GM23338 (cell line): ENCODE data around the gene CREB1. TPM values are rescaled to one million over a fixed set of nuclear protein-coding genes. Genes with fewer than 3 reads are reported as not detected.

ENCODE experiments used
- ATAC-seq: fragments of 200-7000 bp; cut with Tn5 transposase; 3 replicates; pipeline ENCODE4 v1.9.1; 2020
- DNase-seq: peaks from one replicate; pipeline ENCODE4 v3.0.0-alpha.2; 2015; ENCODE audit warnings: low spot score
- H2AFZ ChIP-seq: fragments of 200-600 bp; sonication (generic); 2 replicates; pipeline ENCODE4 v1.8.0; 2016; ENCODE audit warnings: antibody characterized with exemption, mild to moderate bottlenecking, moderate library complexity
- H3F3A ChIP-seq: fragments of 200-600 bp; sonication (generic); replicated peaks from 2 replicates; pipeline ENCODE4 v1.8.0; 2017; ENCODE audit warnings: antibody characterized with exemption, mixed run types, low read depth
- H3K27ac ChIP-seq: fragments of 200-600 bp; sonication (generic); 2 replicates; pipeline ENCODE4 v1.6.1; 2016; ENCODE audit warnings: low read depth
- H3K27me3 ChIP-seq: fragments of 200-600 bp; sonication (generic); 2 replicates; pipeline ENCODE4 v1.8.0; 2016; ENCODE audit warnings: mild to moderate bottlenecking, mixed run types, moderate library complexity; ENCODE audit not compliant: insufficient read depth
- H3K36me3 ChIP-seq: fragments of 200-600 bp; sonication (generic); 2 replicates; pipeline ENCODE4 v1.8.0; 2016; ENCODE audit warnings: mild to moderate bottlenecking; ENCODE audit not compliant: insufficient read depth
- H3K4me1 ChIP-seq: fragments of 200-600 bp; sonication (generic); 2 replicates; pipeline ENCODE4 v1.8.0; 2016; ENCODE audit warnings: mild to moderate bottlenecking, moderate library complexity; ENCODE audit not compliant: insufficient read depth
- H3K4me2 ChIP-seq: fragments of 200-600 bp; sonication (generic); 2 replicates; pipeline ENCODE4 v1.7.1; 2017; ENCODE audit warnings: mixed run types
- H3K4me3 ChIP-seq: fragments of 200-600 bp; sonication (generic); 2 replicates; pipeline ENCODE4 v1.6.1; 2016; ENCODE audit warnings: mixed run types
- H3K79me2 ChIP-seq: fragments of 200-600 bp; sonication (generic); replicated peaks from 2 replicates; pipeline ENCODE4 v1.8.0; 2017; ENCODE audit warnings: mild to moderate bottlenecking; ENCODE audit not compliant: insufficient read depth
- H3K9me2 ChIP-seq: fragments of 200-600 bp; sonication (generic); 2 replicates; pipeline ENCODE4 v1.8.0; 2017; ENCODE audit not compliant: insufficient read depth
- H4K20me1 ChIP-seq: fragments of 200-600 bp; sonication (generic); replicated peaks from 2 replicates; pipeline ENCODE4 v1.8.0; 2017; ENCODE audit warnings: mild to moderate bottlenecking; ENCODE audit not compliant: insufficient read depth
- H3K27ac Mint-ChIP-seq: 2 replicates; pipeline ENCODE4 v1.8.0; 2020; ENCODE audit warnings: inconsistent platforms, mild to moderate bottlenecking, moderate library complexity, mixed read lengths
- H3K27me3 Mint-ChIP-seq: 3 replicates; pipeline ENCODE4 v1.8.0; 2022; ENCODE audit warnings: low read depth, mild to moderate bottlenecking, moderate library complexity, mixed read lengths, inconsistent platforms; ENCODE audit not compliant: insufficient read depth, poor library complexity
- H3K36me3 Mint-ChIP-seq: 3 replicates; pipeline ENCODE4 v1.8.0; 2021; ENCODE audit warnings: low read depth, mild to moderate bottlenecking, inconsistent platforms, moderate library complexity, mixed read lengths
- H3K4me1 Mint-ChIP-seq: 3 replicates; pipeline ENCODE4 v1.8.0; 2020; ENCODE audit warnings: mild to moderate bottlenecking, inconsistent platforms, mixed read lengths
- H3K4me3 Mint-ChIP-seq: 3 replicates; pipeline ENCODE4 v1.8.0; 2021; ENCODE audit warnings: moderate library complexity, mild to moderate bottlenecking, inconsistent platforms, mixed read lengths
- H3K9me3 Mint-ChIP-seq: 3 replicates; pipeline ENCODE4 v1.8.0; 2020; ENCODE audit warnings: moderate library complexity, mild to moderate bottlenecking, inconsistent platforms, mixed read lengths
- CREB1 ChIP-seq: fragments of 250-450 bp; sonication (Bioruptor Pico); IDR thresholded peaks from 2 replicates; pipeline ENCODE4 v1.5.0; 2020; ENCODE audit warnings: low read depth, mild to moderate bottlenecking, moderate library complexity
- EZH2 ChIP-seq: fragments of 200-600 bp; sonication (generic); IDR thresholded peaks from one replicate; pipeline ENCODE4 v1.8.0; 2017; ENCODE audit warnings: antibody characterized with exemption, mild to moderate bottlenecking, low read depth; ENCODE audit not compliant: unreplicated experiment
- polyA plus RNA-seq: library from polyadenylated mRNA; unstranded; fragments of >200 nt; fragmentation: Nextera tagmentation; extraction: Ambion mirVana; gene quantifications from 2 replicates; pipeline ENCODE4 v1.2.1, GENCODE V29; 2016
- total RNA-seq: library from RNA; depleted of rRNA; stranded (reverse); fragments of >200 nt; shearing (Covaris generic); gene quantifications from 2 replicates; pipeline ENCODE4 v1.2.3, GENCODE V29; 2014
- TF ChIP-seq, protein P1 (sequence below), 2 experiments: fragments of 200-600 bp in 1 of 2; sonication (generic) in 1 of 2; conservative IDR thresholded peaks; 2 replicates each; pipeline versions ENCODE4 v1.5.1 to v1.6.1; 2016 to 2017; ENCODE audit warnings: antibody characterized with exemption in 2 of 2, low read depth in 2 of 2, mild to moderate bottlenecking in 2 of 2, moderate library complexity in 1 of 2
- TF ChIP-seq, protein P2 (sequence below): fragments of 250-450 bp; sonication (Bioruptor Pico); IDR thresholded peaks from 2 replicates; pipeline ENCODE4 v1.5.0; 2020; ENCODE audit warnings: mild to moderate bottlenecking, moderate library complexity
- TF ChIP-seq, protein P3 (sequence below): IDR thresholded peaks from 2 replicates; pipeline ENCODE4 v1.6.1; 2016; ENCODE audit warnings: antibody characterized with exemption

CREB1 gene
- total and polyA plus RNA-seq, 2 experiments from 2014 or later: 40.3 to 104 TPM

DNA sequence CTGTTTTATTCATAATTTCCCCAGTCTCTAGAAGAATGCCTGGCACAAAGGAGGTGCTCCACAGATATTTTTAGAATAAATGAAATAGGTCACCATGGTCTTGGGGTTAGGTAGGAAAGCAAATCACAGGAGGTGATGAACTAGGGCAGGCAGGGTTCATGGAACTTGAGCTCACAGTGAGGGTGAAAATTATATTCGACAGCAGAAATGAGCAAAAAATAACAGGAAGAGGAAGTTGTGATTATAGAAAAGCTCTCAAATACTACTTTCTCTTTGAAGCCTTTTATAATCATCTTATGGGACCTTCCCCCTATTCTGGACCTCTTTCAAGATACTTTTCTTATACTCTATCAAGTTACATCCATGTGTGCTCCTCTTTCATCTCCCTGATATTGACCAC, 4.5 kb upstream of the CREB1 start (continued):
- TF ChIP-seq, protein P1, sequence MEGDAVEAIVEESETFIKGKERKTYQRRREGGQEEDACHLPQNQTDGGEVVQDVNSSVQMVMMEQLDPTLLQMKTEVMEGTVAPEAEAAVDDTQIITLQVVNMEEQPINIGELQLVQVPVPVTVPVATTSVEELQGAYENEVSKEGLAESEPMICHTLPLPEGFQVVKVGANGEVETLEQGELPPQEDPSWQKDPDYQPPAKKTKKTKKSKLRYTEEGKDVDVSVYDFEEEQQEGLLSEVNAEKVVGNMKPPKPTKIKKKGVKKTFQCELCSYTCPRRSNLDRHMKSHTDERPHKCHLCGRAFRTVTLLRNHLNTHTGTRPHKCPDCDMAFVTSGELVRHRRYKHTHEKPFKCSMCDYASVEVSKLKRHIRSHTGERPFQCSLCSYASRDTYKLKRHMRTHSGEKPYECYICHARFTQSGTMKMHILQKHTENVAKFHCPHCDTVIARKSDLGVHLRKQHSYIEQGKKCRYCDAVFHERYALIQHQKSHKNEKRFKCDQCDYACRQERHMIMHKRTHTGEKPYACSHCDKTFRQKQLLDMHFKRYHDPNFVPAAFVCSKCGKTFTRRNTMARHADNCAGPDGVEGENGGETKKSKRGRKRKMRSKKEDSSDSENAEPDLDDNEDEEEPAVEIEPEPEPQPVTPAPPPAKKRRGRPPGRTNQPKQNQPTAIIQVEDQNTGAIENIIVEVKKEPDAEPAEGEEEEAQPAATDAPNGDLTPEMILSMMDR (conservative IDR thresholded peaks at IDR 0.05; ENCODE audit: low read depth in 2 of 2): no peak
- TF ChIP-seq, protein P2, sequence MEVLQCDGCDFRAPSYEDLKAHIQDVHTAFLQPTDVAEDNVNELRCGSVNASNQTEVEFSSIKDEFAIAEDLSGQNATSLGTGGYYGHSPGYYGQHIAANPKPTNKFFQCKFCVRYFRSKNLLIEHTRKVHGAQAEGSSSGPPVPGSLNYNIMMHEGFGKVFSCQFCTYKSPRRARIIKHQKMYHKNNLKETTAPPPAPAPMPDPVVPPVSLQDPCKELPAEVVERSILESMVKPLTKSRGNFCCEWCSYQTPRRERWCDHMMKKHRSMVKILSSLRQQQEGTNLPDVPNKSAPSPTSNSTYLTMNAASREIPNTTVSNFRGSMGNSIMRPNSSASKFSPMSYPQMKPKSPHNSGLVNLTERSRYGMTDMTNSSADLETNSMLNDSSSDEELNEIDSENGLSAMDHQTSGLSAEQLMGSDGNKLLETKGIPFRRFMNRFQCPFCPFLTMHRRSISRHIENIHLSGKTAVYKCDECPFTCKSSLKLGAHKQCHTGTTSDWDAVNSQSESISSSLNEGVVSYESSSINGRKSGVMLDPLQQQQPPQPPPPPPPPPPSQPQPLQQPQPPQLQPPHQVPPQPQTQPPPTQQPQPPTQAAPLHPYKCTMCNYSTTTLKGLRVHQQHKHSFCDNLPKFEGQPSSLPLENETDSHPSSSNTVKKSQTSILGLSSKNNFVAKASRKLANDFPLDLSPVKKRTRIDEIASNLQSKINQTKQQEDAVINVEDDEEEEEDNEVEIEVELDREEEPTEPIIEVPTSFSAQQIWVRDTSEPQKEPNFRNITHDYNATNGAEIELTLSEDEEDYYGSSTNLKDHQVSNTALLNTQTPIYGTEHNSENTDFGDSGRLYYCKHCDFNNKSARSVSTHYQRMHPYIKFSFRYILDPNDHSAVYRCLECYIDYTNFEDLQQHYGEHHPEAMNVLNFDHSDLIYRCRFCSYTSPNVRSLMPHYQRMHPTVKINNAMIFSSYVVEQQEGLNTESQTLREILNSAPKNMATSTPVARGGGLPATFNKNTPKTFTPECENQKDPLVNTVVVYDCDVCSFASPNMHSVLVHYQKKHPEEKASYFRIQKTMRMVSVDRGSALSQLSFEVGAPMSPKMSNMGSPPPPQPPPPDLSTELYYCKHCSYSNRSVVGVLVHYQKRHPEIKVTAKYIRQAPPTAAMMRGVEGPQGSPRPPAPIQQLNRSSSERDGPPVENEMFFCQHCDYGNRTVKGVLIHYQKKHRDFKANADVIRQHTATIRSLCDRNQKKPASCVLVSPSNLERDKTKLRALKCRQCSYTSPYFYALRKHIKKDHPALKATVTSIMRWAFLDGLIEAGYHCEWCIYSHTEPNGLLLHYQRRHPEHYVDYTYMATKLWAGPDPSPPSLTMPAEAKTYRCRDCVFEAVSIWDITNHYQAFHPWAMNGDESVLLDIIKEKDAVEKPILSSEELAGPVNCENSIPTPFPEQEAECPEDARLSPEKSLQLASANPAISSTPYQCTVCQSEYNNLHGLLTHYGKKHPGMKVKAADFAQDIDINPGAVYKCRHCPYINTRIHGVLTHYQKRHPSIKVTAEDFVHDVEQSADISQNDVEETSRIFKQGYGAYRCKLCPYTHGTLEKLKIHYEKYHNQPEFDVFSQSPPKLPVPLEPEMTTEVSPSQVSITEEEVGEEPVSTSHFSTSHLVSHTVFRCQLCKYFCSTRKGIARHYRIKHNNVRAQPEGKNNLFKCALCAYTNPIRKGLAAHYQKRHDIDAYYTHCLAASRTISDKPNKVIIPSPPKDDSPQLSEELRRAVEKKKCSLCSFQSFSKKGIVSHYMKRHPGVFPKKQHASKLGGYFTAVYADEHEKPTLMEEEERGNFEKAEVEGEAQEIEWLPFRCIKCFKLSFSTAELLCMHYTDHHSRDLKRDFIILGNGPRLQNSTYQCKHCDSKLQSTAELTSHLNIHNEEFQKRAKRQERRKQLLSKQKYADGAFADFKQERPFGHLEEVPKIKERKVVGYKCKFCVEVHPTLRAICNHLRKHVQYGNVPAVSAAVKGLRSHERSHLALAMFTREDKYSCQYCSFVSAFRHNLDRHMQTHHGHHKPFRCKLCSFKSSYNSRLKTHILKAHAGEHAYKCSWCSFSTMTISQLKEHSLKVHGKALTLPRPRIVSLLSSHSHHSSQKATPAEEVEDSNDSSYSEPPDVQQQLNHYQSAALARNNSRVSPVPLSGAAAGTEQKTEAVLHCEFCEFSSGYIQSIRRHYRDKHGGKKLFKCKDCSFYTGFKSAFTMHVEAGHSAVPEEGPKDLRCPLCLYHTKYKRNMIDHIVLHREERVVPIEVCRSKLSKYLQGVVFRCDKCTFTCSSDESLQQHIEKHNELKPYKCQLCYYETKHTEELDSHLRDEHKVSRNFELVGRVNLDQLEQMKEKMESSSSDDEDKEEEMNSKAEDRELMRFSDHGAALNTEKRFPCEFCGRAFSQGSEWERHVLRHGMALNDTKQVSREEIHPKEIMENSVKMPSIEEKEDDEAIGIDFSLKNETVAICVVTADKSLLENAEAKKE (CRISPR knock-in tag): no peak
- no peak for TF ChIP-seq EZH2

DNA sequence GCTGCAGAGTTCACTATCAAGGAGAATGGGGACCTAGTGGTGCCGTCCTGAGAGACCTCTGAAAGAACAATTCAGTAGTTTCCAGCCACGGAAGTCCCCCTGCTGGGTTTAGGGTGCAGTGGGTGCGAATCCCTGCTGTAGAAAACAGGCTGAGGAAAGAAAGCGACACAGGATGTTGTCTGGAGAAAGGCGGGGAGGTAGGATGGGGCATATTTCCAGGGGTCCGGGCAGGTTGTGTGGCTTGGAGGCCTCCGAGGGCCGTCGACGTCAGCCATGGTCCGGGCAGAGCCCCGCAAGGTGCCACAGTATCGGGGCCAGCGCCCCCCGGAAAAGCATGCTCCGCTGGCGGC, 807 bp upstream of the CREB1 start:
- DNase-seq: peak; percentile 64
- Histone ChIP-seq H3K79me2 (peaks cover 35% of the 10 kb centered on the region), H2AFZ (peak overlapping the region; percentile 64), H3F3A (no peaks in the 10 kb centered on the region), H3K4me1 (peaks cover 34% of the 10 kb centered on the region), H3K27me3 (peaks cover 13% of the 10 kb centered on the region), H3K4me2 (peak overlapping the region; percentile 84), H3K27ac (peak overlapping the region; percentile 76), H3K36me3 (no peaks in the 10 kb centered on the region), H3K4me3 (peak overlapping the region; percentile 81), H4K20me1 (peaks cover 24% of the 10 kb centered on the region), H3K9me2 (no peaks in the 10 kb centered on the region)
- peaks cover 30% of the 10 kb centered on the region for H3K27me3 Mint-ChIP-seq
- H3K9me3 Mint-ChIP-seq: no peaks in the 10 kb centered on the region; the same call in 2 of the 3 replicates
- TF ChIP-seq, protein P3, sequence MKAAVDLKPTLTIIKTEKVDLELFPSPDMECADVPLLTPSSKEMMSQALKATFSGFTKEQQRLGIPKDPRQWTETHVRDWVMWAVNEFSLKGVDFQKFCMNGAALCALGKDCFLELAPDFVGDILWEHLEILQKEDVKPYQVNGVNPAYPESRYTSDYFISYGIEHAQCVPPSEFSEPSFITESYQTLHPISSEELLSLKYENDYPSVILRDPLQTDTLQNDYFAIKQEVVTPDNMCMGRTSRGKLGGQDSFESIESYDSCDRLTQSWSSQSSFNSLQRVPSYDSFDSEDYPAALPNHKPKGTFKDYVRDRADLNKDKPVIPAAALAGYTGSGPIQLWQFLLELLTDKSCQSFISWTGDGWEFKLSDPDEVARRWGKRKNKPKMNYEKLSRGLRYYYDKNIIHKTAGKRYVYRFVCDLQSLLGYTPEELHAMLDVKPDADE: peak; percentile 15; the same call in 1 of the 2 replicates
- 0 out of 2 replicates have a peak, but pooled peaks have one; percentile 6 for TF ChIP-seq CREB1 (CRISPR knock-in tag)
- TF ChIP-seq, protein P1 (conservative IDR thresholded peaks at IDR 0.05; ENCODE audit: low read depth in 2 of 2): no peak
- ATAC-seq: peak; percentile 59
- peak overlapping the region; percentile 99 for H3K4me3 Mint-ChIP-seq
- peak overlapping the region; percentile 95 for H3K27ac Mint-ChIP-seq
- H3K36me3 Mint-ChIP-seq: peaks cover 18% of the 10 kb centered on the region
- H3K4me1 Mint-ChIP-seq: peaks cover 38% of the 10 kb centered on the region
